Amniotic stem cell (primary cell): ENCODE data around the gene LHX2.
A peak's percentile ranks its signal among the peaks of the same experiment; 100 is the strongest.

Experiments used
- DNase-seq: peaks from one replicate; lab custom pipeline; 2025; lab: John Stamatoyannopoulos, UW

LHX2 gene

DNA sequence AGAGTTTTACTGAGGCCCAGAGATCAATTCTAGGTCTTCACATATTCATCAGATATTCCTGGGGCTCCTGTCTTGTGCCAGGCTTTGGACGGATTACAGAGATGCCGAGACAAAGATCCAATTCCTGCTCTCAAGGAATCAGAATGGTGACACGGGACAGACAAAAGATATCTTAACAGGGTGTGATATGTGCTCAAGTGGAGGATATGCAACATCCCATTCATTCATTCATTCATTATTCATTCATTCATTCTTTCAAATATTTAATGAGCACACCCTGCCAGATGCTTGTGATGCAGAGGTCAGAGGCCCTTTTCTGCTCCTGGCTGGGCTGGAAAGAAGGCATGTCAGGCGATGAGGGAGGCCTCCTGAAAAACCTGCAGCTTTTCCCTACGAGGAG, 21.8 kb downstream of the LHX2 start:
- DNase-seq: no peak

DNA sequence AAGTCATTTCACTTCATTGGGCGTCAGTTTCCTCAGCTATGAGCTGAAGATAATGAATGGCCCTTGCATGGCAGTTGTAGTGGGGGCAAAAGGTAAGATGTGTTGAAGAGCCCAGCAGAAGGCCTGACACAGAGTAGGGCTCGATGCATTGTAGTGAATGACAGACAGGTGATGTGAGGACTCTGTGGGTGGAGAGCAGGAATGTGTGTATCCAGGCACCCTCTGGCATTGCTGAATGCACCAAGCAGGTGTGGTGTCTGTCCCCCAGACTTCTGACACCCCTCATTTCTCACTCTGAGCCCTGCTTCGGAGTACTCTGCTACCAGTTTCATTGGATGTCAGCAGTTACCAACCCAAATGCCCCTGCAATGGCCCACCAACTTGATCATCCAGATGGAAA, 22.4 kb downstream of the LHX2 start:
- DNase-seq: no peak

- DNase-seq: no peak
Measured at GRCh38 chr9:124035001-124035650, 23.6 kb downstream of the LHX2 start.

GRCh38 chr9:124036578-124036977, 25.0 kb downstream of the LHX2 start:
- no peak for DNase-seq

GRCh38 chr9:124037790-124038189, 26.2 kb downstream of the LHX2 start:
- no peak for DNase-seq

GRCh38 chr9:124038239-124038638, 26.7 kb downstream of the LHX2 start:
- DNase-seq: no peak

DNA sequence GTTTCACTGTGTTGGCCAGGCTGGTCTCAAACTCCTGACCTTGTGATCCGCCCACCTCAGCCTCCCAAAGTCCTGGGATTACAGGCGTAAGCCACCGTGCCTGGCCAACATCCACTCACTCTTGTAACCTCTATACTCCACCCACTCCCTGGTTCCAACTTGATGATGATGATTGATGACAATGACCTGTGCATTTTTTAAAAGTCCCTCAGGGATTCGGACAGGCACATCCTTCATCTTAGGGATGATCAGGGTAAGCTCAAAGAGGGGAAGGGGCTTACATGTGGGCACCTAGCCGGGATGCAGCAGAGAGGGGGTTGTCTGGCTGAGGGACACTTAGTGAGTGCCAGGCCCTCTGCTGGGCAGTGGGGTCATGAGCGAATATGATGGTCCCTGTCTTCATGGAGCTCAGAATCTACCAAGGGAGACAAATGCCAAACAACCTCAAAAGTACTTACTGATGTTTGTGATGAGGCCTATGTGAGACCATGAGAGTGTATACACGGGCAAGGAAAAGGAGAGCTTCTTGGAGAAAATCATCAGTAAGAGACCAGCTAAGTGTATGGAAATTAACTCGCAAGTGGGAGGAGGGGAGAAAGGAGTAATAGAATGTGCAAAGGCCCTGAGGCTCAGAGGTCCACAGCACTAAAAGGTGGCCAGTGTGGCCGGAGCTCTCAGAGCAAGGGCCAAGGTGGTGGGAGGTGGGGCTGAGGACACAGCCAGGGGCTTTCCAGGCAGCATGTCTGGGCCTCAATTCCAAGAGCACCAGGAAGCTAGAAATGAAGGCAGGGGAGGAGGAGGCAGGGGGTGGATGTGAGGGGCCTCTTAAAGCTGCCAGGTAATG, 27.4 kb downstream of the LHX2 start:
- no peak for DNase-seq

- DNase-seq: no peak
Measured at GRCh38 chr9:124040186-124040931, 28.8 kb downstream of the LHX2 start.

DNA sequence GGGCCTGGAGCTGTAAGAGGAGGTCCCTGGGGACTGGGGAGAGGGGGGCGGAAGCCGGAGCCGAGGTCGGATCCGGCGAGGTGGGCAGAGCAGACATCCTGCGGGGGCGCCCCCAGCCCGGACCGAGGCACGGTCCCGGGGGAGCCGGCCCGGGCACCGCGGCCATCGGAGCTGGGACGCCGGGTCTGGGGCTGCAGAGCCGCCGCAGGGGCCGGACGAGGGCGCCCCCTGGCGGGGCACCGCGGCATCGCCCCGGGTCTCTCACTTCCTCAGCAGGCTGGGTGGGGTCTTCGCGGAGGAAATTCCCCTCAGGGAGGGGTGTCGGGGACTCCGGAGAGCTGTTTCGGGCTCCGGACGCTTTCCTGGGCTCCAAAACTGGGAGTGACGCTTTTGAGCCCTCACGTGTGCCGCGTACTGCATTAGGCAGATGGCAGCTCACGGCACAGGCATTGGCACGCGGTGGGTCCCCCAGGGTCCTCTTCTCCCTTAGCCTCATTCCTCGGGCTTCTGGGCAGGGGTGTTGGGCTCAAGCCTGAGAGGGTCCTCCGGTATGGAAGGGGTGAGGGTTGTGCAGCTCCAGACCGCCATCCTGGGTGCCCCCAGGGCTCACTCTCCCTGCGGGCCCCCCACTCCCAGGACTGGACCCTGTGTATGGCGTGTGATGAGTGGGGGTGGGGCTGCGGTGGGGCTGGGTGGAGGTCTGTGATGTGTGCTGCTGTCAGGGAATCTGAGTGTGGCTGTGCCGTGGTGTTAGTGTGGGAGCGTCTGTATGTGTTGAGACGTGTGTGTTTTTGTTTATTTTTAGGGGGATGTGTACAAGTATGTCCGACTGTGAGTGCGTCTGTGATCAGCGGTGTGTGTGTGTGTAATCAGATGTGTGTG, 29.6 kb downstream of the LHX2 start:
- DNase-seq: no peak

GRCh38 chr9:124041817-124042116, 30.2 kb downstream of the LHX2 start:
- no peak for DNase-seq

GRCh38 chr9:124042201-124042721, 30.7 kb downstream of the LHX2 start:
- DNase-seq: no peak

- DNase-seq: no peak
Measured at GRCh38 chr9:124044448-124044847, 32.9 kb downstream of the LHX2 start.

DNA sequence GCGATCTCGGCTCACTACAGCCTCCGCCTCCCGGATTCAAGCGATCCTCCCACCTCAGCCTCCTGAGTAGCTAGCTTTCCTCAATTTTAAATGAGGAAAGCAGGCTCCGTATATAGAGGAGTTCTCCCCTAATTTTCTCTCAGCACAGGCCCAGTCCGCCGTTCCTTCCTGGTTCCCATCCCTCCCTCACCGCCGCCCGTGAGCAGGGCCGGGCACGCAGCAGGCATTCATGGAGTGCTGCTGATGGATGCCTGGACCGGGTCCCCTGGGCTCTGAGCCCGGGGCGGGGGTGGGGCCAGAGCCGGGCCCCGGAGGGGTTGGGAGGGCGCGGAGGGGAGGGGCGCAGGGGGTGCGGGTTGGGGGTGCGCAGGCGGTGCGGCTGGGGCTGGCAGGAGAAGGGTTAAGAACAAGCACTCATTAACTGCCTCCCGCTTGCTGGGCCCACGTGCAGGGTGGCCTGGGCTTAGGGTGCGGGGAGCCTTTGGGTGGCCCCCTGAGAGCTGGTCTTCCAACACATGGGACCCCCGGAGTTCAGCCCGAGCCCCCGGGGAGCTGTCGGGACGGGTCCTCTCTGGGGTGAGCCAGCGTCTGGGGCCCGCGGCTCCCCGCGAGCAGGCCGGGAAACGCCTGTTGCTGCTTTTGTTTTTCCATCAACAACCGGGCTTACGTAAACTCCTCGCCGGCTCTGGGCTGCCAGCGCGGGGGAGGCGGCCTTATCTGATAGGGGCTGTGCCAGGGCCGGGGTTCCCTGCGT, 33.7 kb downstream of the LHX2 start:
- no peak for DNase-seq

DNA sequence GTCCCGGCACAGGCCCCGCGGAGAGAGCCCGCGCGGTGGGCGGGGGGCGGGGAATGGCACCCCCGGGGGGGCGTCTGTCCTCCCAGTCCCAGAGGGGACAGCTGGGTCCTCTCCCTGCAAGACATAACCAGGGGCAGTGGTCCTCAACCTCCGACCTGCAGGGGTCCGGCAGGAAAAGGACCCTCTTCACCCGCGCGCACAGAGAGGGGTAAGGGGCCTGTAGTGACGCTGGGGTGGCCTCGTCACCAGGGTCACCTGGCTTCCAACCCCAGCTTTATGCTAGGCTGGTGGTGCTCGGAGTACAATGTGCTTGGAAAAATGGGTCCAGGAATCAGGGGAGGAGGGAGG, 34.2 kb downstream of the LHX2 start:
- DNase-seq: no peak

DNA sequence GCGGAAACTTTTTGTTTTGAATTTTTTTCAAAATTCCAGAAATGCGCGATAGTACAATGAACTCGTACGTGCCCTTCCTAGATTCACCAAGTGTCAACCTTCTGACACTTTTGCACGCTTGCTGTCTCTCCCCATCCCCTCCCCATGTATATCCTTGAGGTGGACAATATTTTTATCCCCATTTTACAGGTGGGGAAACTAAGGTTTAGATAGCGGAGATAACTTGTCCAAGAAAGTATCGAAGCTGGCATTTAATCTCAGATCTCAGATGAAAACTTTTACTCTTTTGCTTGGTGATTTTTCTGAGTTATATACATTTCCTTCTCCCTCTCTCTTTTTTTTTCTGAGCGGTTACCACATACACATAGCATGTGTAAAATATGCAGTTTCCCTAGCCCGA, 34.6 kb downstream of the LHX2 start:
- DNase-seq: no peak

DNA sequence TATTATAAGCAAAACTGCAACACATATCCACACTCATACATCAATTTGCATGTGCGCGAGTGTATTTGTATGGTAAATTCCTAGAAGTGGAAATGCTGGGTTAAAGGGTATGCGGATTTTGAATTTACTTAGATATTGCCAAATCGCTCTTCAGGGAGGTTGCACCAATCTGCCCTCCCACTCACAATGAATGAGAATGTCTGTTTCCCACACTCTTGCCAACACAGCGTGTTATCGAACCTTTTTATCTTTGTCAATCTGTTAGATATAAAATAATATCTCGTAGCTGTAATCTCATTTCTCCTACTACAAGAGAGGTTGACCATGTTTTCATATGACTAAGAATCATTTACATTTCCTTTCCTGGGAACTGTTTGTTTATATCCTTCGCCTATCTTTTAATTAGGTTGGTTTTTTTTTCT, 35.7 kb downstream of the LHX2 start:
- DNase-seq: no peak

GRCh38 chr9:124050955-124051354, 39.4 kb downstream of the LHX2 start:
- no peak for DNase-seq

DNA sequence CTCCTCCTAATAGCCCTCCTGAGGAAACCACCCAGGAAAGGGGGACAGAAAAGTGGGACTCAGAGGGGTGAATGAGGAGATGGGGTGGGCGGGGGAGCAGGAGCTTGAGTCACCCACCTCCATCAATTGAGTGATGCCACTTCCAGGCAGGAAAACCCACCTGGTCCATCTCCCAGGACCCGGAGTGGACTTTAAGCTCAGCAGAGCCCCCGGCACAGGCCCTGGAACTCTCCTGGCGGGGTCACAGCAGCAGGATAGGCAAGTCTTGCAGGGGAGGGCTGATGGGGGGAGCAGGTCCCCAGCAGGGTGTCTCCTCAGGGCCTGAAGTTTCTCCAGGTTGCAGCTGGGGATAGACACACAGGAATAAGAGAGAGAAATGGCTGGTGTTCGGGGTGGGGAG, 40.8 kb downstream of the LHX2 start:
- DNase-seq: no peak

GRCh38 chr9:124054582-124055227, 43.1 kb downstream of the LHX2 start:
- DNase-seq: peak; percentile 68

GRCh38 chr9:124060844-124061605, 49.5 kb downstream of the LHX2 start:
- DNase-seq: no peak
